ENCODE data around the gene CDK5.

Gene CDK5

DNA sequence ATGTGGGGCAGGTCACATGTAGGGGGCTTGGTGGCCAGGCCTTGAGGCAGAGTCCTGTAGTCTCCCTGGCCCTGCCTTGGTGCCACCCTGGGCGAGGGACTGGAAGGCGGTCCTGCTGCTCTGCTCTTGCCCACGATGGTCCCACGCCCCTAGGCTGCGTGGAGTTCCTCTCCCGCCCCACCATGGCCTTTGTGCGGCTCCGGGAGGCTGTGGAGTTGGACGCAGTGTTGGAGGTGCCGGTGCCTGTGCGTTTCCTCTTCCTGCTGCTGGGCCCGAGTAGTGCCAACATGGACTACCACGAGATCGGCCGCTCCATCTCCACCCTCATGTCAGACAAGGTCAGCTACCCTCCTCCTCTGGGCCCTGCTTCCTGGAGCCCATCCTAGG, 12.9 kb upstream of the CDK5 start:
- no peak overlapping the region for H3K4me3 ChIP-seq (ENCODE audit: low read length)
- DNase-seq (ENCODE audit: low read depth): no peak
- TF ChIP-seq, protein P1, sequence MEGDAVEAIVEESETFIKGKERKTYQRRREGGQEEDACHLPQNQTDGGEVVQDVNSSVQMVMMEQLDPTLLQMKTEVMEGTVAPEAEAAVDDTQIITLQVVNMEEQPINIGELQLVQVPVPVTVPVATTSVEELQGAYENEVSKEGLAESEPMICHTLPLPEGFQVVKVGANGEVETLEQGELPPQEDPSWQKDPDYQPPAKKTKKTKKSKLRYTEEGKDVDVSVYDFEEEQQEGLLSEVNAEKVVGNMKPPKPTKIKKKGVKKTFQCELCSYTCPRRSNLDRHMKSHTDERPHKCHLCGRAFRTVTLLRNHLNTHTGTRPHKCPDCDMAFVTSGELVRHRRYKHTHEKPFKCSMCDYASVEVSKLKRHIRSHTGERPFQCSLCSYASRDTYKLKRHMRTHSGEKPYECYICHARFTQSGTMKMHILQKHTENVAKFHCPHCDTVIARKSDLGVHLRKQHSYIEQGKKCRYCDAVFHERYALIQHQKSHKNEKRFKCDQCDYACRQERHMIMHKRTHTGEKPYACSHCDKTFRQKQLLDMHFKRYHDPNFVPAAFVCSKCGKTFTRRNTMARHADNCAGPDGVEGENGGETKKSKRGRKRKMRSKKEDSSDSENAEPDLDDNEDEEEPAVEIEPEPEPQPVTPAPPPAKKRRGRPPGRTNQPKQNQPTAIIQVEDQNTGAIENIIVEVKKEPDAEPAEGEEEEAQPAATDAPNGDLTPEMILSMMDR (conservative IDR thresholded peaks at IDR 0.05; ENCODE audit: low read depth, low read length): no peak

DNA sequence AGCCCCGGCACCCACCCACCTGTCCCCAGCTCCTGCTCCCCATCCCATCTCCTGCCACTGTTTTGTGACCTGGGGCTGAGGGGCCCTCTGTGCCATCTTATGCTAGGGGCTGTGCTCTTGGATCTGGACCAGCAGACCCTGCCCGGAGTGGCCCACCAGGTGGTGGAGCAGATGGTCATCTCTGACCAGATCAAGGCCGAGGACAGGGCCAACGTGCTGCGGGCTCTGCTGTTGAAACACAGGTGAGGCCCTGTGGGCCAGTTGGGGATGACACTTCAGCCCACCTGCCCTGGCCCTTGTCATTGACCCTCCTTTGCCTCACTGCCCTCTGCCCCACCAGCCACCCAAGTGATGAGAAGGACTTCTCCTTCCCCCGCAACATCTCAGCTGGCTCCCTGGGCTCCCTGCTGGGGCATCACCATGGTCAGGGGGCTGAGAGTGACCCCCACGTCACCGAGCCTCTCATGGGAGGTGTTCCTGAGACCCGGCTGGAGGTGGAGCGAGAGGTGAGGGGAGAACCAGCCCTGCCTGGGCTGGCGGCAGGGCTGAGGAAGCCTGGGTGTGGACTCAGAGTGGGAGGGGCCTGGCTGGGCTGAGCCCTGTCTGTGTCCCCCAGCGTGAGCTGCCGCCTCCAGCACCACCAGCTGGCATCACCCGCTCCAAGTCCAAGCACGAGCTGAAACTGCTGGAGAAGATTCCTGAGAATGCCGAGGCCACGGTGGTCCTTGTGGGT, 12.3 kb upstream of the CDK5 start:
- no peak for DNase-seq (ENCODE audit: low read depth)

DNA sequence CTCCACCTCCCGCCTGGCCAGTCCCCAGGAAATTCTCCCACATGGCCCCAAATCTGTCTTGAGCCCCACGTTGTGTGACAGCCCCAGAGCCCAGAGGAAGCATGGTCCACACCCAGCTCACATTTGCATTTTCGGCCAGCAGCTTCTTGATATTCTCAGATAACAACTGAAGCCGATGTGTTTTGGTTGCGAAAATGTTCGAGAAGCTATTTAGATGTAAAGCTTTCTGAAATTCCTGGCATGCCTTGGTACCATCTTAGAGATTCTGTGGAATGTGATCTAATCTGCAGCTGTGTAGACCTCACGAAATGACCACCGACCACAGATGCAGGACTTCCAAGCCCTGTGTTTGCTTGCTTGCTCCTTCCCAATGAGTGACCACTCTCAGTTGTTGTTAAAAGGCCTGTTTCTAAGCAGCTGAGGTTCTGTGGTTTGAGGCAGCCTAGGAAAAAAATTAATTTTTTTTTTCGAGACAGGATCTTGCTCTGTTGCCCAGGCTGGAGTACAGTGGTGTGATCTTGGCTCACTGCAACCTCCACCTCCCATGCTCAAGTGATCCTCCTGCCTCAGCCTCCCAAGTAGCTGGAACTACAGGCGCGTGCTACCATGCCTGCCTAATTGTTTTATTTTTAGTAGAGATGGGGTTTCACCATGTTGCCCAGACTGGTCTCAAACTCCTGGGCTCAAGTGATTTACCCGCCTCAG, 10.5 kb upstream of the CDK5 start:
- no peak for DNase-seq (ENCODE audit: low read depth)
- H3K4me3 ChIP-seq (ENCODE audit: low read length): no peak overlapping the region
- TF ChIP-seq, protein P1 (conservative IDR thresholded peaks at IDR 0.05; ENCODE audit: low read depth, low read length): no peak

More for the DNA sequence above, 12.3 kb upstream of the CDK5 start:
- H3K4me3 ChIP-seq (ENCODE audit: low read length): no peak overlapping the region
- TF ChIP-seq, protein P1 (conservative IDR thresholded peaks at IDR 0.05; ENCODE audit: low read depth, low read length): no peak

DNA sequence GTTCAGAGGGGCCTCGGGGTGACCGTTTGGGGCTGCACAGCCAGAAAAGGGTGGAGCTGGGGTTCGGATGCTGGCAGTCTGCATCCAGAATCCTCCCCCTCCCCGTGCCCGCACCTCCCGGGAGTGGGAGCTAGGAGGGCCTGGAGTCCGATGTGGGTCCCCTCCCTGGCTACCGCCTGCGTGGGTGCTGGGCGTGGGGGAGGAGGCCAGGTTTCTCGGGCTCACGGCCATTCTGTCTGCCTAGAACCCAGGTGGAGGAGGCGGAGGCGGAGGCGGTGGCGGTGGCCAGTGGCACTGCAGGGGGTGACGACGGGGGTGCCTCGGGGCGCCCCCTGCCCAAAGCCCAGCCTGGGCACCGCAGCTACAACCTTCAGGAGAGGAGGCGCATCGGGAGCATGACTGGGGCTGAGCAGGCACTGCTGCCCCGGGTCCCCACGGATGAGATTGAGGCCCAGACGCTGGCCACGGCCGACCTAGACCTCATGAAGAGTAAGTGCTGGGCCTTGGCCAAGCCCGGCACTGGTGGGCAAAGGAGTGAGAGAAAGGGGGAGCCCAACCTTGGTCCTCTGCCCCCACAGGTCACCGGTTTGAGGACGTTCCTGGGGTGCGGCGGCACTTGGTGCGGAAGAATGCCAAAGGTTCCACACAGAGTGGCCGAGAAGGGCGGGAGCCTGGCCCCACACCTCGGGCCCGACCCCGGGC, 8.7 kb upstream of the CDK5 start:
- TF ChIP-seq, protein P1 (conservative IDR thresholded peaks at IDR 0.05; ENCODE audit: low read depth, low read length): no peak
- no peak for DNase-seq (ENCODE audit: low read depth)
- H3K4me3 ChIP-seq (ENCODE audit: low read length): no peak overlapping the region

DNA sequence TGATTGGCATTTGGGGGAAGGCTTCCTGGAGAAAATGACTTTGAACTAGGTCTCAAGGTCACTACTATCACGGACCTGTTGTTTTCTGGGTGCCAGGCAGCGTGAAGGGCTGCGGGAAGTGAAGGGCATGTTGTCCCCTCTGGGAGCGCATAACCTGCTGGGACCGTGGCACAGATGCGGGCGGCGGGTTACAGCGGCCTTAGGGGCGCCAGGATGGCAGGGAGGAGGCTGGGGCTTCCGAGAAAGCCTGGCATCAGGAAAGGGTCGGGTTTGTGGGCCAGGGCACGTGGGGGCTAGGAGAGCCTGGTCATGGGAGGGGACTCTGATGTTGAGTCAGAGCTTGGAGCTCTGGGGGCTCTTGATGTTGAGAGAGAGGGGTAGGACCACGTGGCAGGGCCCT, 7.8 kb upstream of the CDK5 start:
- peak overlapping the region; percentile 28 for H3K4me3 ChIP-seq (ENCODE audit: low read length)
- peak; percentile 87 for DNase-seq (ENCODE audit: low read depth)
- TF ChIP-seq, protein P1 (conservative IDR thresholded peaks at IDR 0.05; ENCODE audit: low read depth, low read length): no peak

DNA sequence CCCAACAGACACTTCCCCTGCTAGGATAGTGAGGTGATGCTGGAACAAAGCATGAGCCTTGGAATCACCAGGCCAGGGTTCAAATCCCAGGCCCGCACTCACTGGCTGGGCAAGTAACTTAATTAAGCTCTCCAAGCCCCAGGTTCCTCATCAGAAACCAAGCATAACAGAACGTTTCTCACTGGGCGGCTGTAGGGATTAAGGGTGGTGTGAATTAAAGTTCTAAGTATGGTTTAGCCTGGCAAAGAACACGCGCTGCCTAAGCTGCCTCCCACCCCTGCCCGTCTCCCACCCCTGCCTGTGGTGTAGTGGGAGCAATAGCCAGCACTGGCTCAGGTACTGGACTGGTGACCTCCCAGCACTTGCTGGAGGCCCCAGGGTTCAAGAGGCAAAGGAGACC, 7.3 kb upstream of the CDK5 start:
- peak; percentile 91 for DNase-seq (ENCODE audit: low read depth)
- H3K4me3 ChIP-seq (ENCODE audit: low read length): peak overlapping the region; percentile 28
- TF ChIP-seq, protein P1 (conservative IDR thresholded peaks at IDR 0.05; ENCODE audit: low read depth, low read length): no peak

Measured in retinal pigment epithelial cell (primary cell).